ENCODE results near the gene DPP6. TPM values are rescaled to one million over a fixed set of nuclear protein-coding genes. Genes with fewer than 3 reads are reported as not detected.

DPP6 gene
- total RNA-seq, 1 experiment from 2014 or later: not detected

- no peak overlapping the region for H3K27ac ChIP-seq (ENCODE audit: low read depth, low read length, poor library complexity, severe bottlenecking)
- CTCF ChIA-PET: no interaction called here
- H3K27me3 ChIP-seq (replicated peaks; ENCODE audit: insufficient read depth, low read depth, low read length, poor library complexity): peaks cover 3% of the 10 kb centered on the region
- TF ChIP-seq CTCF (conservative IDR thresholded peaks at IDR 0.05; ENCODE audit: low read depth, low read length) (no peak), EZH2 (IDR thresholded peaks at IDR 0.05; ENCODE audit: borderline replicate concordance, low read depth, low read length, poor library complexity, severe bottlenecking) (no peak)
- POLR2A ChIA-PET (ENCODE audit: low non-redundant PET): no interaction called here
- no peak overlapping the region for H3K4me3 ChIP-seq (ENCODE audit: low read depth, low read length, poor library complexity, severe bottlenecking)
- no TSS peak for BruUV-seq (replicated peaks)
- intact Hi-C loops (cut with micrococcal nuclease; ENCODE audit: unreplicated experiment): no loop called here
- no peaks in the 10 kb centered on the region for H3K9me3 ChIP-seq (ENCODE audit: low read depth, low read length, poor library complexity, severe bottlenecking)
- H3K36me3 ChIP-seq (ENCODE audit: insufficient read depth, low read length, poor library complexity, severe bottlenecking): no peaks in the 10 kb centered on the region
- H3K4me1 ChIP-seq (ENCODE audit: insufficient read depth, low read length, poor library complexity, severe bottlenecking): no peaks in the 10 kb centered on the region
- no peak for DNase-seq (ENCODE audit: low spot score)
These were observed 134.6 kb downstream of the DPP6 start for GRCh38 chr7:154186811-154187210.

GRCh38 chr7:154188330-154188729 lies 136.1 kb downstream of the DPP6 start:
- ChIA-PET CTCF (no interaction called here), POLR2A (ENCODE audit: low non-redundant PET) (no interaction called here)
- Histone ChIP-seq H3K27me3 (replicated peaks; ENCODE audit: insufficient read depth, low read depth, low read length, poor library complexity) (peaks cover 3% of the 10 kb centered on the region), H3K4me3 (ENCODE audit: low read depth, low read length, poor library complexity, severe bottlenecking) (no peak overlapping the region), H3K9me3 (ENCODE audit: low read depth, low read length, poor library complexity, severe bottlenecking) (no peaks in the 10 kb centered on the region), H3K4me1 (ENCODE audit: insufficient read depth, low read length, poor library complexity, severe bottlenecking) (no peaks in the 10 kb centered on the region), H3K36me3 (ENCODE audit: insufficient read depth, low read length, poor library complexity, severe bottlenecking) (no peaks in the 10 kb centered on the region), H3K27ac (ENCODE audit: low read depth, low read length, poor library complexity, severe bottlenecking) (no peak overlapping the region)
- intact Hi-C loops (cut with micrococcal nuclease; ENCODE audit: unreplicated experiment): no loop called here
- DNase-seq (ENCODE audit: low spot score): no peak
- no TSS peak for BruUV-seq (replicated peaks)
- TF ChIP-seq CTCF (conservative IDR thresholded peaks at IDR 0.05; ENCODE audit: low read depth, low read length) (no peak), EZH2 (IDR thresholded peaks at IDR 0.05; ENCODE audit: borderline replicate concordance, low read depth, low read length, poor library complexity, severe bottlenecking) (no peak)

GRCh38 chr7:154195266-154195665 lies 143.1 kb downstream of the DPP6 start:
- Histone ChIP-seq H3K9me3 (ENCODE audit: low read depth, low read length, poor library complexity, severe bottlenecking) (no peaks in the 10 kb centered on the region), H3K4me1 (ENCODE audit: insufficient read depth, low read length, poor library complexity, severe bottlenecking) (no peaks in the 10 kb centered on the region), H3K27me3 (replicated peaks; ENCODE audit: insufficient read depth, low read depth, low read length, poor library complexity) (no peaks in the 10 kb centered on the region), H3K36me3 (ENCODE audit: insufficient read depth, low read length, poor library complexity, severe bottlenecking) (no peaks in the 10 kb centered on the region), H3K27ac (ENCODE audit: low read depth, low read length, poor library complexity, severe bottlenecking) (no peak overlapping the region), H3K4me3 (ENCODE audit: low read depth, low read length, poor library complexity, severe bottlenecking) (no peak overlapping the region)
- intact Hi-C loops (cut with micrococcal nuclease; ENCODE audit: unreplicated experiment): no loop called here
- no peak for DNase-seq (ENCODE audit: low spot score)
- ChIA-PET POLR2A (ENCODE audit: low non-redundant PET) (no interaction called here), CTCF (no interaction called here)
- no peak for TF ChIP-seq CTCF (conservative IDR thresholded peaks at IDR 0.05; ENCODE audit: low read depth, low read length)
- no peak for TF ChIP-seq EZH2 (IDR thresholded peaks at IDR 0.05; ENCODE audit: borderline replicate concordance, low read depth, low read length, poor library complexity, severe bottlenecking)
- no TSS peak for BruUV-seq (replicated peaks)

Measured in A673 (cell line).